Measurements from ENCODE around the gene CLEC4F. TPM values are rescaled to one million over a fixed set of nuclear protein-coding genes. Genes with fewer than 3 reads are reported as not detected.

The CLEC4F gene
- total and polyA plus RNA-seq, 11 donors, result 0.04 to 0.46 (median 0.19) TPM; not detected in 3

DNA sequence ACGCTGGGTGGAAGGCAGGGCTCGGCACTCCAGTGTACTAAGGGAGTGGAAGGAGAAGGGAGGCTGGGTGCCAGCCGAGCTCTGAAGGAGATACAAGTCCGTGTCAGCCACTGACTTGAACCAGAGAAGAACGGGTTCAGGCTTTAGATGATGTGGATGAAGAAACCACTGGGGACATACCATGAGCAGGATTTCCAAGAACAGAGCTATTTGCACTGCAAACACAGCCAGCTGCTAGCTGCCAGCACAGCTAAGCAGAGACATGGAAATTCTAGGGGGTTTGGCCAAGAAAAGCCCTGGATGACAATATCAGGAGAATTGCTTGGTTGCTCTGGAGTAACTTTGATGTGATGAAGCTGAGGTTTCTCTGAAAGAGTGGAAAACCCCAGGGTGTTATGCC is 10.0 kb upstream of the CLEC4F start:
- intact Hi-C loops (cut with DNase I), result no loop called here
- Histone ChIP-seq H3K36me3 (no peaks in the 10 kb centered on the region), H3K27ac (no peak overlapping the region), H3K9me3 (no peaks in the 10 kb centered on the region), H3K4me3 (no peak overlapping the region), H3K4me1 (peaks cover 0 to 48% (median 11%) of the 10 kb centered on the region in 12 donors), H3K27me3 (peaks cover 0 to 6% (median 0%) of the 10 kb centered on the region in 9 donors)
- DNase-seq (no peak), ATAC-seq (peak in 2 of 4 donors; percentile 24 to 54)
- TF ChIP-seq CTCF (IDR thresholded peaks at IDR 0.05) (no peak), POLR2A (IDR thresholded peaks at IDR 0.05) (no peak)
- 33 to 57% (median 36%) methylated on average over 5 of the region's 5 CpGs for WGBS, 4 donors

GRCh38 chr2:70829916-70830315 is 9.5 kb upstream of the CLEC4F start:
- H3K27me3 ChIP-seq, result peaks cover 0 to 6% (median 0%) of the 10 kb centered on the region in 9 donors
- ATAC-seq, result peak in 1 of 4 donors; percentile 15
- H3K4me1 ChIP-seq, result peaks cover 0 to 48% (median 11%) of the 10 kb centered on the region in 12 donors
- WGBS, 4 donors, result 58 to 70% (median 61%) methylated on average over 1 of the region's 1 CpG
- H3K27ac ChIP-seq, result peak overlapping the region in 1 of 12 donors; percentile 13
- H3K9me3 ChIP-seq, result no peaks in the 10 kb centered on the region
- intact Hi-C loops (cut with DNase I), result no loop called here
- H3K4me3 ChIP-seq, result no peak overlapping the region
- DNase-seq, result no peak
- H3K36me3 ChIP-seq, result no peaks in the 10 kb centered on the region
- TF ChIP-seq CTCF (IDR thresholded peaks at IDR 0.05), result no peak
- TF ChIP-seq POLR2A (IDR thresholded peaks at IDR 0.05), result no peak

DNA sequence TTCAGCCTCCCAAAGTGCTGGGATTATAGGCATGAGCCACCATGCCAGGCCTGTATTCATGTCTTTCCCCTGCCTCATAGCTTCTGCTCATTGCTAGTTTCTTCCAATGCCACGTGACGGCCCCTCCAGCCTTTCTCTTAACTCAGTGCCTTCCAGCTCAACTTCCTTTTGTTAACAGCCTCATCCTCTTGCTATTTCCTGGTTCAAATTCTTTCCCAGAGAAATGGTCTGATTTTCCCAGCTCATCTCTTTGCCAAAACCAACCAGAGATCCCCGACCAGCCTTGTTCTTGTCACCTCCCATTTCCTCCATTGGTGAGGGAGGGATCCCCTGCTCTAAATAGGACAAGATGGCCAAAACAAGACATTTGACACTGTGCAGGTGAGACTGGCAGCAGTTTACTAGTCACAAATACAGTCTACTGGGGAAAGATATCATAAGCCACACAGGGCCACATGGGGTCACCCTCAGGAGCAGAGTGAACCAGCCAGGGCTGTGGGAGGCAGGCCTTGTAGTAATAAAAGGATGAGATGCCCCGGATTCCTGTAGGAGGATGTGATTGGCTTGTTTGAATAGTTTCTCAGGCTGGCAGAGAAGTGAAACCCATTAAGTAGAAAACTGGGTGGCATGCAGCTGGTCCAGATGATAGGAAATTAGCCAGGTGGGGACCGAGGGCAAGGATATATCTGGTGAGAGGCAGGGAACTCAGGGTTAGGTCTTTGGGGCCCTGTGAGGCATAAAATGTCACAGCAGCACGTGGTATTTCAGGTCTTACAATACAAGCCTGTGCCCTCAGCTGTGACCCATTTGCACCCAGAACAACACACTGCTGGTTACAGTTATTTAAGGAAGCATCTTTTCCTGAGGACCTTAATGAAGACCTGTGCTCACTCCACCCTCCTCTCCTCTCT is 8.8 kb upstream of the CLEC4F start:
- Histone ChIP-seq H3K4me3 (no peak overlapping the region), H3K27ac (peak overlapping the region in 2 of 12 donors; percentile 13 to 37), H3K4me1 (peaks cover 0 to 48% (median 11%) of the 10 kb centered on the region in 12 donors), H3K27me3 (peaks cover 0 to 6% (median 0%) of the 10 kb centered on the region in 9 donors), H3K36me3 (no peaks in the 10 kb centered on the region), H3K9me3 (no peaks in the 10 kb centered on the region)
- no peak for TF ChIP-seq POLR2A (IDR thresholded peaks at IDR 0.05)
- TF ChIP-seq CTCF (IDR thresholded peaks at IDR 0.05), result no peak
- ATAC-seq (peak in 3 of 4 donors; percentile 56 to 62 (median 61)), DNase-seq (peak in 1 of 5 donors; percentile 20)
- 50 to 67% (median 53%) methylated on average over 6 of the region's 6 CpGs for WGBS, 4 donors
- intact Hi-C loops (cut with DNase I), result no loop called here

DNA sequence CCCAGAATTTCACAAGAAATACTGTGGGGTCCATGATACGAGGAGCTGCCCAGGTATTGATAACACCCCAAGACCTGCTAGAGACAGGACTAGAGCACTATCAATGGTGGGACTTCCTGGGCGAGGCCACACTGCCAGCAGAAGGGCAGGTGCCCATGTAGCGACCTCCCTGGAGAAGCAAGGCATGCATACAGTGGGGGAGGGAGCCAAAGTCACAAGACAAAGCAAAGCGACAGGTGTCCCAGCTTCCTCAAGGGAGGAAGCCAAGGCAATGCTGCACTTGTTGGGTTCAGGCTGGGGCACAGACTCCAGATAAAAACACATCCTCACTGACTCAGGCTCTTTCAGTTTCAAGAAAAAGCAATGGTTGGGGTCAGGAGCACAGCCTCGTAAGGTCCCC is 7.7 kb upstream of the CLEC4F start:
- TF ChIP-seq POLR2A (IDR thresholded peaks at IDR 0.05), result no peak
- TF ChIP-seq CTCF (IDR thresholded peaks at IDR 0.05), result no peak
- no peak overlapping the region for H3K27ac ChIP-seq

More for the DNA sequence above, 7.7 kb upstream of the CLEC4F start:
- ATAC-seq (no peak), DNase-seq (no peak)
- Histone ChIP-seq H3K36me3 (no peaks in the 10 kb centered on the region), H3K27me3 (no peaks in the 10 kb centered on the region), H3K4me1 (peaks cover 0 to 48% (median 11%) of the 10 kb centered on the region in 12 donors), H3K4me3 (no peak overlapping the region), H3K9me3 (no peaks in the 10 kb centered on the region)
- intact Hi-C loops (cut with DNase I), result no loop called here
- 70 to 87% (median 82%) methylated on average over 5 of the region's 5 CpGs for WGBS, 4 donors

Data from heart left ventricle (tissue), 16 donors.